Suprapubic skin (tissue), 3 donors: Measurements from ENCODE around the gene TAF12.
"Not testable (repeated sequence)": the region's sequence is repeated elsewhere in the genome, so short reads cannot be mapped to it uniquely, and the experiment has no call there.

Experiments
- CTCF ChIP-seq, 2 donors: fragments of 200-600 bp in 1 of 2; fragments of 450-650 bp in 1 of 2; sonication (generic) in 1 of 2; IDR thresholded peaks; one replicate each; pipeline ENCODE4 v1.5.1; 2016 to 2019; ENCODE audit warnings: antibody characterized with exemption in 2 of 2, mild to moderate bottlenecking in 1 of 2, moderate library complexity in 1 of 2
- POLR2A ChIP-seq, 2 donors: fragments of 450-650 bp; IDR thresholded peaks; one replicate each; pipeline ENCODE4 v1.6.1; 2017; ENCODE audit warnings: antibody characterized with exemption in 2 of 2, mild to moderate bottlenecking in 2 of 2, moderate library complexity in 2 of 2

DNA sequence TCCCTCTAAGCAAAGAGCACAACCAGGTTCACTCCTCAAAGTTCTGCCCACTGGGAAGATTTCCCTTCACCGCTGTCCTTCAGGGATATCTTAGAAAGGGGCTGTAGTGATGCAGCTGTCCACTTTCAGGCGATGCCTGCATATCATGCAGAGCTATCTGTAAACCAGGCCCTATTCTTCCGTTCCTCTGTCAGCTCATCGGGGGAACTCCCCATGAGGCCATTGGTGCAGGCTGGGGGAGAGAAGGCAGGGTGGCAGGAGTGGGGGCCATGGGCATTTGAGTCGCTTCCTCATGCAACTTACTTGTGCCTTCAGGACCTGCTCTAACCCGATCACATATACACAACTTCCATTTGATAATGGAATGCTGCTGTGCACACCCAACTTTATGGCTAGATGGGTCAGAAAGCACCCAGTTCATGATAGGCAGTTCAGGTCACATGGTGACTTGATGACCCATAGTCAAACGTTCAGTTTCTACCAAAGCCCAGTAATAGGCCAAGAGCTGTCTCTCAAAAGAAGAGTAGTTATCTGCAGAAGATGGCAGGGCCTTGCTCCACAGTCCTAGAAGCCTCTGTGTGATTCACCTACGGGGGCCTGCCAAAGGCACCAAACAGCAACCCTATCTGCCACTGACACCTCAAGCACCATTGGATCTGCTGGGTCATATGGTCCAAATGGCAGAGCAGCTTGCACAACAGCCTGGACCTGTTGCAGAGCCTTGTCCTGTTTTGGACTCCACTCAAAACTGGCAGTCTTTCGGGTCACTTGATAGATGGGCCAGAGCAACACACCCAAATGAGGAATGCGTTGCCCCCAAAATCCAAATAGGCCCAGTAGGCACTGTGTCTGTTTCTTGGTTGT is 12.8 kb upstream of the TAF12 start:
- not testable (repeated sequence) for TF ChIP-seq POLR2A, CTCF (IDR thresholded peaks at IDR 0.05)
